SJCRH30 (cell line): ENCODE results near the gene CNTNAP4. TPM values are rescaled to one million over a fixed set of nuclear protein-coding genes. Genes with fewer than 3 reads are reported as not detected.

Experiments
- DNase-seq, 2 experiments: peaks; one replicate each; pipeline ENCODE4 v3.0.0-alpha.2; 2015 to 2020
- H3K27ac ChIP-seq: fragments of 250-450 bp; sonication (Bioruptor Pico); 2 replicates; pipeline ENCODE4 v1.5.1; 2020; ENCODE audit warnings: mild to moderate bottlenecking, moderate library complexity
- H3K27me3 ChIP-seq: fragments of 250-450 bp; sonication (Bioruptor Pico); 2 replicates; pipeline ENCODE4 v1.5.1; 2020; ENCODE audit warnings: mild to moderate bottlenecking, moderate library complexity
- H3K36me3 ChIP-seq: fragments of 250-450 bp; sonication (Bioruptor Pico); 2 replicates; pipeline ENCODE4 v1.5.1; 2020; ENCODE audit warnings: mild to moderate bottlenecking, moderate library complexity
- H3K4me1 ChIP-seq: fragments of 250-450 bp; sonication (Bioruptor Pico); 2 replicates; pipeline ENCODE4 v1.5.1; 2020; ENCODE audit warnings: mild to moderate bottlenecking, moderate library complexity
- H3K4me3 ChIP-seq: fragments of 250-450 bp; sonication (Bioruptor Pico); 2 replicates; pipeline ENCODE4 v1.5.1; 2020; ENCODE audit warnings: mild to moderate bottlenecking, moderate library complexity
- H3K9me3 ChIP-seq: fragments of 250-450 bp; sonication (Bioruptor Pico); replicated peaks from 2 replicates; pipeline ENCODE4 v1.5.1; 2020; ENCODE audit warnings: mild to moderate bottlenecking, moderate library complexity
- total RNA-seq: library from RNA; depleted of rRNA; stranded (reverse); fragments of >200 nt; shearing (Covaris generic); gene quantifications from 2 replicates; pipeline ENCODE4 v1.2.3, GENCODE V29; 2014

Gene CNTNAP4
- total RNA-seq, 1 experiment from 2014 or later = not detected

GRCh38 chr16:76524769-76525168 is 247.6 kb downstream of the CNTNAP4 start:
- DNase-seq = no peak
- no peak overlapping the region for H3K4me3 ChIP-seq
- H3K36me3 ChIP-seq = no peaks in the 10 kb centered on the region
- H3K27ac ChIP-seq = no peak overlapping the region
- no peaks in the 10 kb centered on the region for H3K4me1 ChIP-seq
- no peaks in the 10 kb centered on the region for H3K9me3 ChIP-seq
- no peaks in the 10 kb centered on the region for H3K27me3 ChIP-seq

- no peak overlapping the region for H3K4me3 ChIP-seq
- H3K36me3 ChIP-seq = no peaks in the 10 kb centered on the region
- H3K27ac ChIP-seq = no peak overlapping the region
- H3K9me3 ChIP-seq = no peaks in the 10 kb centered on the region
- DNase-seq = no peak
- no peaks in the 10 kb centered on the region for H3K4me1 ChIP-seq
- H3K27me3 ChIP-seq = no peaks in the 10 kb centered on the region
These were observed 250.0 kb downstream of the CNTNAP4 start for GRCh38 chr16:76527244-76527643.

GRCh38 chr16:76529120-76529519 is 251.9 kb downstream of the CNTNAP4 start:
- Histone ChIP-seq H3K4me1 (no peaks in the 10 kb centered on the region), H3K27ac (no peak overlapping the region), H3K9me3 (no peaks in the 10 kb centered on the region), H3K27me3 (no peaks in the 10 kb centered on the region), H3K4me3 (no peak overlapping the region), H3K36me3 (no peaks in the 10 kb centered on the region)
- no peak for DNase-seq

- H3K36me3 ChIP-seq = no peaks in the 10 kb centered on the region
- no peaks in the 10 kb centered on the region for H3K4me1 ChIP-seq
- no peaks in the 10 kb centered on the region for H3K9me3 ChIP-seq
- no peak for DNase-seq
- H3K27me3 ChIP-seq = no peaks in the 10 kb centered on the region
- no peak overlapping the region for H3K4me3 ChIP-seq
- no peak overlapping the region for H3K27ac ChIP-seq
These were observed 254.0 kb downstream of the CNTNAP4 start for GRCh38 chr16:76531236-76531635.

- Histone ChIP-seq H3K4me1 (no peaks in the 10 kb centered on the region), H3K36me3 (no peaks in the 10 kb centered on the region), H3K27me3 (no peaks in the 10 kb centered on the region), H3K27ac (no peak overlapping the region), H3K9me3 (no peaks in the 10 kb centered on the region), H3K4me3 (no peak overlapping the region)
- DNase-seq = no peak
These were observed 255.2 kb downstream of the CNTNAP4 start for GRCh38 chr16:76532188-76532973.

- no peak for DNase-seq
- no peak overlapping the region for H3K4me3 ChIP-seq
- H3K27ac ChIP-seq = no peak overlapping the region
- H3K9me3 ChIP-seq = no peaks in the 10 kb centered on the region
- H3K36me3 ChIP-seq = no peaks in the 10 kb centered on the region
- no peaks in the 10 kb centered on the region for H3K27me3 ChIP-seq
- H3K4me1 ChIP-seq = no peaks in the 10 kb centered on the region
These were observed 262.4 kb downstream of the CNTNAP4 start for GRCh38 chr16:76539609-76540008.

GRCh38 chr16:76541070-76541469 is 263.9 kb downstream of the CNTNAP4 start:
- Histone ChIP-seq H3K4me3 (no peak overlapping the region), H3K36me3 (no peaks in the 10 kb centered on the region), H3K27me3 (no peaks in the 10 kb centered on the region), H3K27ac (no peak overlapping the region), H3K4me1 (no peaks in the 10 kb centered on the region), H3K9me3 (no peaks in the 10 kb centered on the region)
- no peak for DNase-seq

GRCh38 chr16:76565542-76565941 is 288.3 kb downstream of the CNTNAP4 start:
- Histone ChIP-seq H3K27ac (no peak overlapping the region), H3K27me3 (no peaks in the 10 kb centered on the region)
- no peak for DNase-seq

GRCh38 chr16:76571755-76572154 is 294.6 kb downstream of the CNTNAP4 start:
- DNase-seq = no peak
- no peaks in the 10 kb centered on the region for H3K36me3 ChIP-seq
- H3K4me1 ChIP-seq = no peaks in the 10 kb centered on the region

More at GRCh38 chr16:76565542-76565941, 288.3 kb downstream of the CNTNAP4 start:
- H3K4me3 ChIP-seq = no peak overlapping the region
- no peaks in the 10 kb centered on the region for H3K4me1 ChIP-seq
- H3K9me3 ChIP-seq = no peaks in the 10 kb centered on the region
- H3K36me3 ChIP-seq = no peaks in the 10 kb centered on the region

GRCh38 chr16:76573281-76573680 is 296.1 kb downstream of the CNTNAP4 start:
- Histone ChIP-seq H3K27ac (no peak overlapping the region), H3K27me3 (no peaks in the 10 kb centered on the region), H3K9me3 (no peaks in the 10 kb centered on the region), H3K36me3 (no peaks in the 10 kb centered on the region), H3K4me1 (no peaks in the 10 kb centered on the region), H3K4me3 (no peak overlapping the region)
- DNase-seq = no peak

More at GRCh38 chr16:76571755-76572154, 294.6 kb downstream of the CNTNAP4 start:
- no peaks in the 10 kb centered on the region for H3K27me3 ChIP-seq
- H3K27ac ChIP-seq = no peak overlapping the region
- no peaks in the 10 kb centered on the region for H3K9me3 ChIP-seq
- H3K4me3 ChIP-seq = no peak overlapping the region

GRCh38 chr16:76574651-76575050 is 297.4 kb downstream of the CNTNAP4 start:
- DNase-seq = no peak
- Histone ChIP-seq H3K27me3 (no peaks in the 10 kb centered on the region), H3K4me1 (no peaks in the 10 kb centered on the region), H3K27ac (no peak overlapping the region), H3K36me3 (no peaks in the 10 kb centered on the region), H3K4me3 (no peak overlapping the region), H3K9me3 (no peaks in the 10 kb centered on the region)

GRCh38 chr16:76576526-76576925 is 299.3 kb downstream of the CNTNAP4 start:
- no peak overlapping the region for H3K4me3 ChIP-seq

GRCh38 chr16:76577003-76577402 is 299.8 kb downstream of the CNTNAP4 start:
- H3K4me1 ChIP-seq = no peaks in the 10 kb centered on the region

More at GRCh38 chr16:76576526-76576925, 299.3 kb downstream of the CNTNAP4 start:
- H3K36me3 ChIP-seq = no peaks in the 10 kb centered on the region
- no peaks in the 10 kb centered on the region for H3K9me3 ChIP-seq
- no peaks in the 10 kb centered on the region for H3K27me3 ChIP-seq
- DNase-seq = no peak
- H3K27ac ChIP-seq = no peak overlapping the region
- H3K4me1 ChIP-seq = no peaks in the 10 kb centered on the region

GRCh38 chr16:76579277-76579922 is 302.2 kb downstream of the CNTNAP4 start:
- Histone ChIP-seq H3K9me3 (no peaks in the 10 kb centered on the region), H3K27me3 (no peaks in the 10 kb centered on the region), H3K27ac (no peak overlapping the region), H3K4me1 (no peaks in the 10 kb centered on the region), H3K36me3 (no peaks in the 10 kb centered on the region), H3K4me3 (no peak overlapping the region)
- DNase-seq = peak in 1 of 2 experiments; percentile 0

More at GRCh38 chr16:76577003-76577402, 299.8 kb downstream of the CNTNAP4 start:
- no peak for DNase-seq
- Histone ChIP-seq H3K27ac (no peak overlapping the region), H3K36me3 (no peaks in the 10 kb centered on the region), H3K27me3 (no peaks in the 10 kb centered on the region), H3K4me3 (no peak overlapping the region), H3K9me3 (no peaks in the 10 kb centered on the region)

GRCh38 chr16:76583466-76583865 is 306.3 kb downstream of the CNTNAP4 start:
- H3K27ac ChIP-seq = no peak overlapping the region
- no peaks in the 10 kb centered on the region for H3K27me3 ChIP-seq
- no peaks in the 10 kb centered on the region for H3K9me3 ChIP-seq
- no peak overlapping the region for H3K4me3 ChIP-seq
- no peaks in the 10 kb centered on the region for H3K4me1 ChIP-seq
- H3K36me3 ChIP-seq = no peaks in the 10 kb centered on the region
- DNase-seq = peak; percentile 10 to 55
